Uterus (tissue), 4 donors: Measurements from ENCODE around the gene NCMAP. TPM values are rescaled to one million over a fixed set of nuclear protein-coding genes. Genes with fewer than 3 reads are reported as not detected.

Experiments used
- DNase-seq, 2 donors: peaks; one replicate each; pipeline ENCODE4 v3.0.0-alpha.2; 2019 to 2020
- H3K27ac ChIP-seq, 2 donors: fragments of 200-600 bp; sonication (generic); 1 replicate in 1 of 2; 2 replicates in 1 of 2; pipeline ENCODE4 v1.5.1; 2016 to 2018
- H3K27me3 ChIP-seq, 2 donors: fragments of 200-600 bp; sonication (generic); one replicate each; pipeline ENCODE4 v1.5.1; 2018 to 2019; ENCODE audit warnings: control low read depth in 1 of 2
- H3K36me3 ChIP-seq, 2 donors: fragments of 200-600 bp; sonication (generic); one replicate each; pipeline ENCODE4 v1.5.1; 2019; ENCODE audit warnings: control low read depth in 1 of 2
- H3K4me1 ChIP-seq, 2 donors: fragments of 200-600 bp; sonication (generic); one replicate each; pipeline ENCODE4 v1.5.1; 2018 to 2019; ENCODE audit warnings: control low read depth in 1 of 2
- H3K4me3 ChIP-seq, 2 donors: fragments of 200-600 bp; sonication (generic); 1 replicate in 1 of 2; 2 replicates in 1 of 2; pipeline ENCODE4 v1.5.1; 2018 to 2019; ENCODE audit warnings: mild to moderate bottlenecking in 1 of 2
- H3K9me3 ChIP-seq, 2 donors: fragments of 200-600 bp; sonication (generic); one replicate each; pipeline ENCODE4 v1.5.1; 2019; ENCODE audit warnings: control low read depth in 1 of 2
- CTCF ChIP-seq, 4 experiments: fragments of 200-600 bp in 2 of 4; fragments of 450-650 bp in 2 of 4; sonication (generic) in 2 of 4; IDR thresholded peaks; one replicate each; pipeline ENCODE4 v1.5.1; 2016 to 2019; ENCODE audit warnings: antibody characterized with exemption in 4 of 4, mild to moderate bottlenecking in 2 of 4, moderate library complexity in 1 of 4
- POLR2A ChIP-seq, 2 donors: fragments of 450-650 bp; IDR thresholded peaks; one replicate each; pipeline ENCODE4 v1.6.1; 2016; ENCODE audit warnings: antibody characterized with exemption in 2 of 2, mild to moderate bottlenecking in 1 of 2, moderate library complexity in 1 of 2
- intact Hi-C: fragments of 100-400 bp; cut with DNase I; formaldehyde crosslinking; loops from one replicate; pipeline ENCODE4 v1.15.1; 2023; ENCODE audit warnings: low total_unique reads
- total RNA-seq, 4 donors: library from RNA; depleted of rRNA in 3 of 4; stranded (reverse); fragments of >200 nt in 3 of 4; gene quantifications; one replicate each; pipeline versions ENCODE4 v1.1.0 to v1.2.4, GENCODE V29; 2014 to 2023
- donor health status: DM: yes; HTN: yes; CAD: no.

Gene NCMAP
- total RNA-seq, 4 donors from 2014 or later: 0.18 to 0.48 TPM; not detected in 2

DNA sequence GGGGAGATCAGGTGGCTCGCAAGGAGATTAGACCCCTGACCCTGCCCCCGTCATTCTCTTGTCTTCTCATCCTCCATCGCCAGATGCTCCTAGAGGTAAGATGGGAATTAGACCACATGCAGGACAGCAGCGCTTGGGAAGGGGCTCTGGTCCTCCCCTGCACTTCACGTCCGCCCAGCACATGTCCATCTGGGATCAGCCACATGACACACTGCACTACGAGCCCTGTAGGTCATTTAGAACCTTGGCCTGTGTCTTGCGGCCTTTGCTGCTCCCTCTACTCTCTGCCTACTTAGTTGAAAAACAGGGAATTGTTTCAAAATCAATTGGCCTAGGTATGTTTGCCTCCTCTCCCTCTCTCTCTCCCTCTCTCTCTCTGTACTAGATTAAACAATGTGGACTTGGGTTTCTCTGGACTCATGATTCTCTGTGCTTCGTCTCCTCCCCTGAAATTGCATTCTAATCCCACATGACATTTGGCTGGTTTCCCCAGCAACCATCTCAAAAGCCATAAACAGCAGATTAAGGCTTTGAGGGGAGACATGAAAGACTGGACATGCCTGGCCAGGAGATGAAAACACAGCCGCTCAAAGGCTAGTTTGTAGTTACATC is 3.8 kb upstream of the NCMAP start:
- Histone ChIP-seq H3K27me3 (peaks cover 0 to 10% of the 10 kb centered on the region in 2 donors), H3K4me3 (no peak overlapping the region), H3K4me1 (peaks cover 0 to 5% of the 10 kb centered on the region in 2 donors), H3K9me3 (no peaks in the 10 kb centered on the region), H3K27ac (no peak overlapping the region), H3K36me3 (no peaks in the 10 kb centered on the region)
- DNase-seq: no peak
- intact Hi-C loops: no loop called here
- TF ChIP-seq CTCF (IDR thresholded peaks at IDR 0.05): no peak
- no peak for TF ChIP-seq POLR2A (IDR thresholded peaks at IDR 0.05)

GRCh38 chr1:24553931-24554330 is 2.0 kb upstream of the NCMAP start:
- intact Hi-C loops: no loop called here
- Histone ChIP-seq H3K36me3 (no peaks in the 10 kb centered on the region), H3K9me3 (no peaks in the 10 kb centered on the region), H3K27ac (no peak overlapping the region), H3K27me3 (peaks cover 0 to 12% of the 10 kb centered on the region in 2 donors), H3K4me3 (no peak overlapping the region), H3K4me1 (peaks cover 0 to 5% of the 10 kb centered on the region in 2 donors)
- TF ChIP-seq CTCF (IDR thresholded peaks at IDR 0.05): no peak
- TF ChIP-seq POLR2A (IDR thresholded peaks at IDR 0.05): no peak
- no peak for DNase-seq

- peaks cover 0 to 5% of the 10 kb centered on the region in 2 donors for H3K4me1 ChIP-seq
- no peak for TF ChIP-seq POLR2A (IDR thresholded peaks at IDR 0.05)
- TF ChIP-seq CTCF (IDR thresholded peaks at IDR 0.05): no peak
- H3K27ac ChIP-seq: no peak overlapping the region
- peaks cover 0 to 12% of the 10 kb centered on the region in 2 donors for H3K27me3 ChIP-seq
- DNase-seq: no peak
- intact Hi-C loops: no loop called here
- no peaks in the 10 kb centered on the region for H3K9me3 ChIP-seq
- H3K4me3 ChIP-seq: no peak overlapping the region
- H3K36me3 ChIP-seq: no peaks in the 10 kb centered on the region
These were observed 1.2 kb upstream of the NCMAP start for GRCh38 chr1:24554714-24555113.

- intact Hi-C loops: no loop called here
- Histone ChIP-seq H3K36me3 (no peaks in the 10 kb centered on the region), H3K27me3 (peaks cover 0 to 12% of the 10 kb centered on the region in 2 donors), H3K9me3 (no peaks in the 10 kb centered on the region), H3K27ac (no peak overlapping the region), H3K4me1 (peaks cover 0 to 5% of the 10 kb centered on the region in 2 donors), H3K4me3 (no peak overlapping the region)
- no peak for TF ChIP-seq POLR2A (IDR thresholded peaks at IDR 0.05)
- no peak for TF ChIP-seq CTCF (IDR thresholded peaks at IDR 0.05)
- DNase-seq: no peak
These were observed 518 bp downstream of the NCMAP start for GRCh38 chr1:24556414-24556795.

- intact Hi-C loops: no loop called here
- DNase-seq: no peak
- Histone ChIP-seq H3K9me3 (no peaks in the 10 kb centered on the region), H3K36me3 (no peaks in the 10 kb centered on the region), H3K27ac (no peak overlapping the region), H3K4me3 (no peak overlapping the region), H3K27me3 (peaks cover 0 to 12% of the 10 kb centered on the region in 2 donors), H3K4me1 (peaks cover 0 to 5% of the 10 kb centered on the region in 2 donors)
- no peak for TF ChIP-seq POLR2A (IDR thresholded peaks at IDR 0.05)
- TF ChIP-seq CTCF (IDR thresholded peaks at IDR 0.05): no peak
These were observed 1.3 kb downstream of the NCMAP start for GRCh38 chr1:24557220-24557619.
